ENCODE measurements around the gene PDCD2L.

DNA sequence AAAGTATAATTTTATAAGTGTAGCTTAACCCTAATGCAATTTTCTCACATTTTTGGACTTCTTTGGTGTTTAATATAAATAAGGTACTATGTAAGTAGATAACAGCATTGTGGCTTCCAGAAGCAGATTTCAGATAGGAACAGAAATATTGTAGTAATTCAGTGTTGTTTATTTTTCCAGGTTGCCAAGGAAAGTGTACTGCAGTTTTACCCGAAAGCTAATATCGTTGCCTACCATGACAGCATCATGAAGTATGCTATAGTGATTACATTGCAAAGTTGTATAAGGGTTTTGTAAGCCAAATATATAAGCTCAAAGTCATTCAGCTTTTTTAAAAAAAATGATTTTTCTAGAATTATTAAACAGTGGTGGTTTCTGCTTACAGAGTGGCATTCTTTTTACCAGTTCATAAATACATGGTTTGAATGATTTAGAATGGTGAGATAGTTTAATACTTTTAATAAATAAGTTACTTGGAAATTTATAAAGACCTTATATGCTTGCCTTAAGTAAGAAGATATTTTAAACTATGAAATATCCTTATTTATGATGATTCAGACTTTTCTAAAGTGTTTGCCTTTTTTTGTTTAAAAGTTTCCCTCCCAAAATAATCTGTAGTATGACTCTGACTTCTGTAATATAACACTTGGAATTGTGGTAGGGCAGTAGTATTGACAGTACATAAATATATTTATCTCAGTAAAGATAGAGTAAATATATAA is 27.6 kb downstream of the PDCD2L start:
- no peak for TF ChIP-seq CTCF (IDR thresholded peaks at IDR 0.05)
- no peak for TF ChIP-seq JUND (IDR thresholded peaks at IDR 0.05)
- TF ChIP-seq GABPA (IDR thresholded peaks at IDR 0.05; ENCODE audit: low read depth), result no peak

Data from SK-N-SH (cell line).